Gastroesophageal sphincter (tissue), 4 donors: ENCODE measurements around the gene ZFYVE28. TPM values are rescaled to one million over a fixed set of nuclear protein-coding genes. Genes with fewer than 3 reads are reported as not detected.

Experiments
- ATAC-seq: fragments of 150-250 bp; one replicate; pipeline ENCODE4 v1.9.1; 2016; ENCODE audit warnings: mild to moderate bottlenecking, moderate library complexity
- H3K27ac ChIP-seq, 4 donors: fragments of 200-600 bp; sonication (generic) in 3 of 4; 1 replicate in 3 of 4; 2 replicates in 1 of 4; pipeline ENCODE4 v1.5.1; 2016 to 2019
- H3K27me3 ChIP-seq: fragments of 200-600 bp; sonication (generic); one replicate; pipeline ENCODE4 v1.5.1; 2019
- H3K36me3 ChIP-seq, 2 donors: fragments of 200-600 bp; sonication (generic); one replicate each; pipeline ENCODE4 v1.5.1; 2019; ENCODE audit warnings: control low read depth in 1 of 2
- H3K4me1 ChIP-seq, 3 donors: fragments of 200-600 bp; sonication (generic); 1 replicate in 2 of 3; 2 replicates in 1 of 3; pipeline ENCODE4 v1.5.1; 2016 to 2019; ENCODE audit warnings: control low read depth in 2 of 3
- H3K4me3 ChIP-seq, 2 donors: fragments of 200-600 bp; sonication (generic); one replicate each; pipeline ENCODE4 v1.5.1; 2019; ENCODE audit warnings: mild to moderate bottlenecking in 1 of 2, moderate library complexity in 1 of 2
- H3K9me3 ChIP-seq, 3 donors: fragments of 200-600 bp; sonication (generic); one replicate each; pipeline ENCODE4 v1.5.1; 2017 to 2019; ENCODE audit warnings: control low read depth in 2 of 3
- EP300 ChIP-seq: sonication (generic); formaldehyde crosslinking; IDR thresholded peaks from one replicate; pipeline ENCODE4 v1.6.1; 2017; ENCODE audit warnings: antibody characterized with exemption, mild to moderate bottlenecking
- POLR2A ChIP-seq, 2 donors: fragments of 450-650 bp; IDR thresholded peaks; one replicate each; pipeline ENCODE4 v1.6.1; 2017; ENCODE audit warnings: antibody characterized with exemption in 2 of 2, mild to moderate bottlenecking in 2 of 2, moderate library complexity in 1 of 2
- POLR2AphosphoS5 ChIP-seq: sonication (generic); formaldehyde crosslinking; IDR thresholded peaks from one replicate; pipeline ENCODE4 v1.6.1; 2017; ENCODE audit warnings: antibody characterized with exemption
- WGBS, 2 donors: methylation state at CpG; one replicate each; pipeline ENCODE4 v1.1.5; 2018; ENCODE audit warnings: low coverage in 1 of 2; 5-methylcytosine and 5-hydroxymethylcytosine counted together
- total RNA-seq, 4 donors: library from RNA; depleted of rRNA; stranded (reverse); fragments of >200 nt; gene quantifications; one replicate each; pipeline ENCODE4 v1.1.0, GENCODE V29; 2016
- TF ChIP-seq, protein P1 (sequence below), 4 experiments: fragments of 200-600 bp in 2 of 4; fragments of 450-650 bp in 2 of 4; sonication (generic) in 1 of 4; IDR thresholded peaks; one replicate each; pipeline ENCODE4 v1.5.1; 2017 to 2019; ENCODE audit warnings: antibody characterized with exemption in 4 of 4, mild to moderate bottlenecking in 2 of 4, moderate library complexity in 2 of 4

ZFYVE28 gene
- total RNA-seq, 4 donors from 2014 or later, result 4.4 to 12.0 (median 8.2) TPM

DNA sequence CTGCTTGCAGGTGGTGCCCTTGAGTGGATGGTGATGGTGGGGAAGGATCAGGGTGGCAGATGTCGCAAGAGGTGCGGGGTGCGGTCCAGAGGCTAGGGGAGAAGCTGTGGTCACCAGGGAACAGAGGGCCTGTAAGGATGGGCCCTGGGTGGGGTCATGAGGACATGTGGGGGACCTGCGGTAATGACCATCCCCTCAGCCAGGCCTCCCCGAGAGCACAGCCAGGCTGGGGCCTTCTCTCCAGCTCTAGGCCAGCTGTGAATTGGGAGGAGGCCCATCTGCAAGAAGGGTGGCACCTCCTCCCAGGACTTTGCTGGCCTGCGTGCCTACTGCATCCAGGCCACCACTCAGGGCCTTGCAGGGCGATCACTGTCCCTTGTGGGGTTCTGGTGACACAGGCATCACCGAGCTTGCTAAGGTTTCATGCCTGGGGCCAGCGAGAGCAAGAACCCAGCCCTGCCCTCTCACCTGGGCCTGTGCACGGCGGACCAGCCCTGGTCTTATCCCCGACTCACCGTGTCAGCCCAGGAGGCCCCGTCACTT lies 122.5 kb downstream of the ZFYVE28 start:
- 100% methylated on average over 2 to 6 of the region's 14 CpGs for WGBS, 2 donors
- Histone ChIP-seq H3K36me3 (peaks cover 0 to 7% of the 10 kb centered on the region in 2 donors), H3K27ac (no peak overlapping the region), H3K4me3 (no peak overlapping the region), H3K9me3 (no peaks in the 10 kb centered on the region), H3K27me3 (no peaks in the 10 kb centered on the region), H3K4me1 (peaks cover 0 to 10% (median 3%) of the 10 kb centered on the region in 3 donors)
- ATAC-seq, result no peak
- TF ChIP-seq POLR2A (IDR thresholded peaks at IDR 0.05) (no peak), POLR2AphosphoS5 (no peak), EP300 (no peak)
- TF ChIP-seq, protein P1, sequence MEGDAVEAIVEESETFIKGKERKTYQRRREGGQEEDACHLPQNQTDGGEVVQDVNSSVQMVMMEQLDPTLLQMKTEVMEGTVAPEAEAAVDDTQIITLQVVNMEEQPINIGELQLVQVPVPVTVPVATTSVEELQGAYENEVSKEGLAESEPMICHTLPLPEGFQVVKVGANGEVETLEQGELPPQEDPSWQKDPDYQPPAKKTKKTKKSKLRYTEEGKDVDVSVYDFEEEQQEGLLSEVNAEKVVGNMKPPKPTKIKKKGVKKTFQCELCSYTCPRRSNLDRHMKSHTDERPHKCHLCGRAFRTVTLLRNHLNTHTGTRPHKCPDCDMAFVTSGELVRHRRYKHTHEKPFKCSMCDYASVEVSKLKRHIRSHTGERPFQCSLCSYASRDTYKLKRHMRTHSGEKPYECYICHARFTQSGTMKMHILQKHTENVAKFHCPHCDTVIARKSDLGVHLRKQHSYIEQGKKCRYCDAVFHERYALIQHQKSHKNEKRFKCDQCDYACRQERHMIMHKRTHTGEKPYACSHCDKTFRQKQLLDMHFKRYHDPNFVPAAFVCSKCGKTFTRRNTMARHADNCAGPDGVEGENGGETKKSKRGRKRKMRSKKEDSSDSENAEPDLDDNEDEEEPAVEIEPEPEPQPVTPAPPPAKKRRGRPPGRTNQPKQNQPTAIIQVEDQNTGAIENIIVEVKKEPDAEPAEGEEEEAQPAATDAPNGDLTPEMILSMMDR (IDR thresholded peaks at IDR 0.05), result no peak

DNA sequence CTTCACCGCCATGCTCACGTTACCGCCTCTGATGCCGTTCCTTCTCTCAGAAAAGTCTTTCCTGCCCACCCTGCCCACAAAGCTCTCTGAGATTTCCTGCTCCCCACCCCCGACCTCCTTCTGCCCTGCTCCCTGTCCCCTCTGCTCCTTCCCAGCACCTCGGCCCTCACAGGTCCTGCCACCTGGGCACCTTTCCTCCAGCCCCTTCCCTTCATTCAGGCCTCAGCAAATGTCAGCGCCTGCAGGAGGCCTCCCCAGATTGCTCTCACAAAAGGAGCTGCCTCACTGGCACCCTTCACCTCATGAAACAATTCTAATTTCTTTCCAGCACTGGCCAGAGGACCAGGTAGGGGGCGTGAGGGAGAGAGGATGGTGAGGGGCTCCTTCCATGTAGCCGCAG lies 122.9 kb downstream of the ZFYVE28 start:
- H3K36me3 ChIP-seq, result peaks cover 0 to 7% of the 10 kb centered on the region in 2 donors
- ATAC-seq, result no peak
- TF ChIP-seq POLR2AphosphoS5 (no peak), EP300 (no peak), POLR2A (IDR thresholded peaks at IDR 0.05) (no peak)
- TF ChIP-seq, protein P1 (IDR thresholded peaks at IDR 0.05), result no peak
- no peaks in the 10 kb centered on the region for H3K27me3 ChIP-seq
- 85 to 89% methylated on average over 5 to 6 of the region's 9 CpGs for WGBS, 2 donors
- no peaks in the 10 kb centered on the region for H3K9me3 ChIP-seq
- H3K4me1 ChIP-seq, result peaks cover 0 to 10% (median 3%) of the 10 kb centered on the region in 3 donors
- no peak overlapping the region for H3K27ac ChIP-seq
- H3K4me3 ChIP-seq, result no peak overlapping the region

DNA sequence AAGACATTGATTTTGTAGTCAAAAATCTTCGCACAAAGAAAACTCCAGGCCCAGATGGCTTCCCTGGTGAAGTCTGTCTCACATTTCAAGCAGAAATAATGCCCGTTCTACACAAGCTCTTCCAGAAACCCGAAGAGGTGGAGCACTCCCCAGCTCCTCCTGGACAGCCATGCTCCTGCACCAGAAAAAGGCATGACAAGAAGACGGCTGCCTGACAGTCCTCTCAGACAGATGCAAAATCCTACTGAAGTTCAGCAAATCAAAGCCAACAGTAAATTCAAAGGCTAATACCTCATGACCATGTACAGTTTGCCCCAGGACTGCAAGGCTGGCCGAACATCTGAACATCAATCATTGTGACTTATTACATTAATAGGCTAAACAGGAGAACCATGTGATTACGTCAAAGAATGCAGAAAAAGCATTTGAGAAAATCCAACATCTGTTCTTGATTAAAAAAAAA lies 125.8 kb downstream of the ZFYVE28 start:
- no peaks in the 10 kb centered on the region for H3K27me3 ChIP-seq
- WGBS, 2 donors, result 37 to 54% methylated on average over 5 to 6 of the region's 6 CpGs
- H3K4me1 ChIP-seq, result peaks cover 0 to 10% (median 3%) of the 10 kb centered on the region in 3 donors
- H3K36me3 ChIP-seq, result peaks cover 0 to 7% of the 10 kb centered on the region in 2 donors
- H3K4me3 ChIP-seq, result no peak overlapping the region
- no peak overlapping the region for H3K27ac ChIP-seq
- TF ChIP-seq, protein P1 (IDR thresholded peaks at IDR 0.05), result no peak
- no peak for TF ChIP-seq POLR2A (IDR thresholded peaks at IDR 0.05)
- H3K9me3 ChIP-seq, result no peaks in the 10 kb centered on the region
- no peak for ATAC-seq

DNA sequence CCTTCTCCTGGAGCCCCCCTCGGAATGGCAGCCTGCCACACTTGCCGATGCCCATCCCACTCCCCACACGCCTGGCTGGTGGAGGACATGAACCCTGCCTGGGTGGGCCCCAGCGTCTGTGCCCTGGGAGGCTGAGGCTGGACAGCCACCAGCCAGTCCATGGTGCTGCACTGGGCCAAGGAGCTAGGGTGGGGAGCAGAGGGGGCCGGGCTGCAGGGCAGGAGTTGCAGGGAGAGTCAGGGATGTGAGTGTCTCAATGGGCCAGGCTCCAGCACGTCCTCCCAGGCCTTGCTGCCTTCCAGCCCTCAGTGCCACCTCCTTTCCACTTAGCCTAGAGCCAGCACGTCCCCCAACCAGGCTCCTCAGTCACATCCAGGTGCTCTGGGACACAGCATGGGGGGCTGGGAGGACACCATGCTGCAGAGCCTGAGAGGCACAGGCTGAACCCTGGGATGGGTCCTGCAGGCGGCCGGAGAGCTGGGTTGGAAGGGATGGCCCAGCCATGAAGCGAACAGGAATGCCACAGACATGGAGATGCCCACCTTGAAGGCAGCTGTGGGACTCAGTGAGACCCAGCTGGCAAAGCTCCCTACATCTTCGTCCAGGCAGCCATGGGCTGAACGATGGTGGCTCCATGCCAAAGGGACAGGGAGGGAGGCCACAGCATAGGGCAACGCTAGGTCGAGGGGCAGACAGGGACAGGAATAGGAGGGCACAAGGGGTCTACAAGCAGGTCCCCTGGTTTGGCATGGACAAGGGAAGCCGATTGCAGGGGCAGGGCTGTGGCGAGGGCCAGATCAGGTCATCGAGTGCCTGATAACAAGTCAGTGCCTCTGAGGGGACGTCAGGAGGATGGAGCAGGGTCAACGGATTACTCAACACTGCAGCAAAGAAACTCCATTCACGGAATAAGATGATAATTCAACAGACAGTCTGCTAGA lies 126.5 kb downstream of the ZFYVE28 start:
- no peak overlapping the region for H3K27ac ChIP-seq
- WGBS, 2 donors, result 66% methylated on average over 5 to 10 of the region's 20 CpGs
- no peaks in the 10 kb centered on the region for H3K27me3 ChIP-seq
- H3K4me3 ChIP-seq, result no peak overlapping the region
- H3K36me3 ChIP-seq, result peaks cover 0 to 4% of the 10 kb centered on the region in 2 donors
- H3K4me1 ChIP-seq, result peaks cover 0 to 10% (median 3%) of the 10 kb centered on the region in 3 donors
- TF ChIP-seq POLR2AphosphoS5 (no peak), POLR2A (IDR thresholded peaks at IDR 0.05) (no peak)
- H3K9me3 ChIP-seq, result no peaks in the 10 kb centered on the region
- ATAC-seq, result no peak

DNA sequence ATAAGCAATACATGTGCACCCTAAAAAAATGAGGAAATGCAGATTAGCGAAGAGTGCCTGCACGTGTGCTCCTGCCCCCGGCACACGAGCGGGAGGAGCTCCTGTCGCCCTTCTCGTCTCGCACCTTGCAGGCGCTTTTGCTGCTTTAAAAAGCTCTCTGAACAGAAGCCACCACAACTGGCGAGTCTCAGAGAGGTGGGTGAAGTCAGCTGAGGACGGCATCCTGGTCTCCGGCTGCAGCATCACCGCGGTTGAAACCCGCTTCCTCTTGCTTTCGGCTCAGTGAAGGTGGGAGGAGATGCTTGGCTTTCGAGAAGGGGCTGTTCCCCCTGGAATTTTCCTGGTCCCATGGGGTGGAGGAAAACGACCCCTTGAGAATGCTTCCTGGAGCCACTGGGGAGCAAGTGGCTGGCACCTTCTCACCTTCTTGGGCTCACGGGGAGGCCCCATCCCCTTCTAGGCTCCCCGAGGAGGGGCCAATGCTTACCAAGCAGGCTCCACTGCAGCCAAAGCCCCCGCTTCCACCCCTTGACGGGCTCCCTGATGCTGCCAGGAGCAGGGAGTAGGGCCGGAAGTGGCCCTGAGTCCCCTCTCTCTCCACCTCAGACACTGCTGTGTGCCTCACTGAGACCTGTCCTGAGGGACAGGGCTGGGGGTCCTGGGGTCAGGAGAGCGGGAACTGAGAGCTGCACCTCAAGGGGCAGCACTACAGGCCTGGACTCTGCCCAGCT lies 127.3 kb downstream of the ZFYVE28 start:
- H3K9me3 ChIP-seq, result no peaks in the 10 kb centered on the region
- no peaks in the 10 kb centered on the region for H3K27me3 ChIP-seq
- H3K4me3 ChIP-seq, result no peak overlapping the region
- H3K36me3 ChIP-seq, result no peaks in the 10 kb centered on the region
- peaks cover 0 to 10% (median 3%) of the 10 kb centered on the region in 3 donors for H3K4me1 ChIP-seq
- ATAC-seq, result no peak
- TF ChIP-seq, protein P1 (IDR thresholded peaks at IDR 0.05), result no peak
- TF ChIP-seq POLR2AphosphoS5 (no peak), EP300 (no peak), POLR2A (IDR thresholded peaks at IDR 0.05) (no peak)
- 85 to 90% methylated on average over 6 to 14 of the region's 24 CpGs for WGBS, 2 donors
- no peak overlapping the region for H3K27ac ChIP-seq
